Fibroblast of peridontal ligament (primary cell): ENCODE results near the gene SS18L1.

Experiments used
- DNase-seq: peaks from one replicate; pipeline ENCODE4 v3.0.0-alpha.2; 2010; ENCODE audit errors: extremely low read depth

SS18L1 gene

DNA sequence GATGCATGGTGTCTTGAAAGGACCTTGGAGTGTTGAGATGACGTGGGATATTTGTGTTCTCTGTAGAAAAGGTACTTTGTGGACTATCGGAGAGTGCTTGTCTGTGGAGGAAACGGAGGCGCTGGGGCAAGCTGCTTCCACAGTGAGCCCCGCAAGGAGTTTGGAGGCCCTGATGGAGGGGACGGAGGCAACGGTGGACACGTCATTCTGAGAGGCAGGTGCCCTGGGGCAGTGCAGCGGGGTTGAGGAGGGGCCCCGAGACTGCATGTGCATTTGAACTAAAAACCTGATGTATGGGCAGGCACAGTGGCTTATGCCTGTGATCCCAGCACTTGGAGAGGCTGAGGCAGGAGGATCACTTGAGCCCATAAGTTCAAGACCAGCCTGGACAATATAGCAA is 52.2 kb downstream of the SS18L1 start:
- DNase-seq = no peak

DNA sequence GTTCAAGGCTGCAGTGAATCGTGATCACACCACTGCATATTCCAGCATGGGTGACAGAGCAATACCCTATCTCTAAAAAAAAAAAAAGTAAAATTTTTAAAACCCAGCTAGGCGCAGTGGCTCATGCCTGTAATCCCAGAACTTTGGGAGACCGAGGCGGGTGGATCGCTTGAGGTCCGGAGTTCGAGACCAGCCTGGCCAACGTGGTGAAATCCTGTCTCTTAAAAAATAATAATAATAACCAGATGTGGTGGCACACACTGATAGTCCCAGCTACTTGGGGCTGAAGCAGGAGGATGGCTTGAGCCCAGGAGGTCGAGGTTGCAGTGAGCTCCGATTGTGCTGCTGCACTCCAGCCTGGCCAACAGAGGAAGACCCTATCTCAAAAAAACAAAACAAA is 52.7 kb downstream of the SS18L1 start:
- no peak for DNase-seq

DNA sequence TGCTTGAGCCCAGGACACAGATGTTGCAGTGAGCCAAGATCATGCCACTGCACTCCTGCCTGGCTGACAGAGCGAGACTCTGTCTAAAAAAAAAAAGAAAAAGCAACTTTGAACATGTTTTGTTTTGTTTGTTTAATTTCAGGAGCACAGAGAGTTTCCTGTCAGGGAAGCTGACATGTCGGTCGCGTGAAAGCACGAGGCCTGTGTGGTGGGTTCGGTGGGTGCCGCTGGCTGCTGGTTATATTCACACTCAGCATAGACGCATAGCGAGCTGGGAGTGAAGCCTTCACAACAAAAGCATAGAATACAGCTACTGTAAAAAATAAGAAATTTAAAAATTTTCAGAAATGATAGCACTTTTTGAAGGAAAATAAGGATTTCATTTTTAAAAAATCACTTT is 53.7 kb downstream of the SS18L1 start:
- DNase-seq = no peak

DNA sequence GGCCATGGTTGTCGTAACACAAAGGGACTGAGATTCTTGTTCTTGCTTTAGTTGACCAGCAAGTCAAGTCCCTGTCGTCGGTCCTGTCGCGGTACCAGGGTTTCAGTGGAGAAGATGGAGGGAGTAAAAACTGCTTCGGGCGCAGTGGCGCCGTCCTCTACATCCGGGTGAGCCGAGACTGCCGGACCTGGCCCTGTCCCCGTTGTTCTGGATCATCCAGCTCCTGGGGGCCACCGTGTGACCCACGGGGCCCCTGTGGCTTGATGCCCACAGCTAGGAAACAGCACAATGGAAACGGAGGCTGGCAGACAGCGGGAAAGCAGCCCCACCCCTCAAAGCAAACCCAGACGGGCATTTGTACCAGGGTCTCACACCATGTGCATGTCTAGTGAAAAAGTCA is 54.2 kb downstream of the SS18L1 start:
- no peak for DNase-seq

DNA sequence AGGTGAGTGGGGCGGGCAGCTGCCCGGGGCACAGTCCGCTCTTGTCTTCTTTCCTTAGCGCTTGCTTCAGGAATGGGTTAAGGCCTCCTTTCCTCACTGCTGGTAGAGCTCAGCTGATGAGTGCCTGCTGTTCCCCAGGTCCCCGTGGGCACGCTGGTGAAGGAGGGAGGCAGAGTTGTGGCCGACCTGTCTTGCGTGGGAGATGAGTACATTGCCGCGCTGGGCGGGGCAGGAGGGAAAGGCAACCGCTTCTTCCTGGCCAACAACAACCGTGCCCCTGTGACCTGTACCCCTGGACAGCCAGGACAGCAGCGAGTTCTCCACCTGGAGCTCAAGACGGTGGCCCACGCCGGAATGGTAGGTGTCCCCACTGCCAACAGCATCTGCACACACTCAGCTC is 54.9 kb downstream of the SS18L1 start:
- no peak for DNase-seq

DNA sequence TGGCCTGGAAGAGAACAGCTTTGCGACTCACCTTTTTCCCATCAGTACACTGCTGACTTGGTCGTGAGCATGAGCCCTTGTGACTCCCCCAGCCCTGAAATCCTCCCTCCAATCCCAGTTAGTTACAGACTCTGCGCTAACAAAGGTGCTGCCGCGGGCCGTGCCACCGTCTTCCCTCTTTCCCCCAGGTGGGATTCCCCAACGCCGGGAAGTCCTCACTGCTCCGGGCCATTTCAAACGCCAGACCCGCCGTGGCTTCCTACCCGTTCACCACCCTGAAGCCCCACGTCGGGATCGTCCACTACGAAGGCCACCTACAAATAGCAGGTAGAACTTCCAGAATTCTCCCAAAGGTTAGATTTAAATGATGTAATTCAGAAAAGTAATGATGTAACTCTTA is 55.4 kb downstream of the SS18L1 start:
- DNase-seq = no peak

DNA sequence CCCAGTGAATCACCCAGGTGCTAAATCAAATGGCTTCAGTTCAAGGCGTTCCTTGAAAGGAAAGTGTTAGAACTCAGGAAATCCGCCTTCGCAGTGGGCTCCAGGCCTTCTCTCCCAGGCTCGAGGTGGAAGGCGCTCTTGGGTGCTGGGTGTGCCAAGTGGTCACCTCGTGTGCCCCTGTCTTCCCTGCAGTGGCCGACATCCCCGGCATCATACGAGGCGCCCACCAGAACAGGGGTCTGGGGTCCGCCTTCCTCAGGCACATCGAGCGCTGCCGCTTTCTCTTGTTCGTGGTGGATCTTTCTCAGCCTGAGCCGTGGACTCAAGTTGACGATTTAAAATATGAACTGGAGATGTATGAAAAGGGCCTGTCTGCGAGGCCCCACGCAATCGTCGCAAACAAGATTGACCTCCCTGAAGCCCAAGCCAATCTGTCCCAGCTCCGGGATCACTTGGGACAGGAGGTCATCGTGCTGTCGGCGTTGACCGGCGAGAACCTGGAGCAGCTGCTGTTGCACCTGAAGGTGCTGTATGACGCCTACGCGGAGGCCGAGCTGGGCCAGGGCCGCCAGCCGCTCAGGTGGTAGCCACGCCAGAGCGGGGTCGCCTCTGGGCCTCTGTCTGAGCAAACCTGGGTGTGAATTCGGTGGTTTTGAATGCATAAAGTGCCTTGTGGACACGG is 57.1 kb downstream of the SS18L1 start:
- no peak for DNase-seq

DNA sequence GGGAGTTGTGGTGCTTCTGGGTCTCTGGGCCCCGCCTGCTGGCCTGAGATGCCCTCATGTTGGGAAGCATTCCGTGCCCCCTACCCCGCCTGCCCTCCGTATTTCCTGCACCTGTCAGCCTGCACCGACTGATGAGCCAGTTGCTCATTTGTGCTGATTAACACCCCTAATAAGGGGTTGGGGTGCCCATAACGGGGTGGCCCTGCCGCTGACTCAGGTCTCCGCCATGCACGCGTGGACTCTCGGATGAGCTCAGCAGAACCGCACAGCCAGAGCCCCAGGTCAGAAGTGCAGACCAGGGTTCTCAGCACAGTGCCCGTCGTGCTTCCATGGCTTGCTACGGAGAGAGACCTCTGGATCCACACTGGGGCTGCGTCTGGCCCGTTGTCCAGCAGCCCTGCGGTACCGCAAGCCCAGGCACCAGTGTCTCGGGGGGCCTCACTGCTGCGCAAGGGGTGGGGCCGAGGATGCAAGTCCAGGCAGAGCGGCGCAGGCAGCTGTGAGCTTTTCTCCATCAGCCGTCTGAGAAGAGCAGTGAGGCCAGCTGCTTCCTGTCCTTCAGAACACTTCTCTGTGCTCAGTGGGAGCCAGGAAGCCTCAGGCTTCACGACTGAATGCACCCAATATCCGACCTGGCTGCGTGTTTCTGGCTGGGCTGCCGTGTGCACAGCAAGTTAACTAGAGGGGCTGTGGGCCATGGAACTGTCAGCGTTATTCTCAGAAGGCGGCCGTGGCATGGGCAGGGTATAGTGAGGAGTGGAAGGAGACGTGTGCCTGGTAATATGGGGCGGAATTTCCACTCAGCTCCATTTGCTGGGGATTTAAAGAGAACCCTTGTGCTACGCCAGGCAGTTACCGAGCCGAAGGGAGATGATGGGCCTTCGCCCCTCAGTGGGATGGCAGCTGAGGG is 57.9 kb downstream of the SS18L1 start:
- DNase-seq = no peak

DNA sequence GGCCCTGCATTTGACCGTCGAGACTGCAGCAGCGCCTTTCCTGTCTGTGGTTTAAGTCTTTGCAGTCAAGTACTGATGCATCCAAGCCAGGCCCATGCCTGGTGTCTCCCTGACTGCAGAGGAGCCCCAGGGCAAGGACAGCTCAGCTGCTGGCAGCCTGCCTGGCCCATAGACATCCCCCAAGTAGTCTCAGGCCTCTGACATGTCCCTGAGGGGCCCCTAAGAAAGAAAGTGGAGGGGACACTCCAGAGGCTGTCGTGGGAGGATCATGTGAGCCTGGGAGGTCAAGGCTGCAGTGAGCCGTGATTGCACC is 58.5 kb downstream of the SS18L1 start:
- DNase-seq = no peak

DNA sequence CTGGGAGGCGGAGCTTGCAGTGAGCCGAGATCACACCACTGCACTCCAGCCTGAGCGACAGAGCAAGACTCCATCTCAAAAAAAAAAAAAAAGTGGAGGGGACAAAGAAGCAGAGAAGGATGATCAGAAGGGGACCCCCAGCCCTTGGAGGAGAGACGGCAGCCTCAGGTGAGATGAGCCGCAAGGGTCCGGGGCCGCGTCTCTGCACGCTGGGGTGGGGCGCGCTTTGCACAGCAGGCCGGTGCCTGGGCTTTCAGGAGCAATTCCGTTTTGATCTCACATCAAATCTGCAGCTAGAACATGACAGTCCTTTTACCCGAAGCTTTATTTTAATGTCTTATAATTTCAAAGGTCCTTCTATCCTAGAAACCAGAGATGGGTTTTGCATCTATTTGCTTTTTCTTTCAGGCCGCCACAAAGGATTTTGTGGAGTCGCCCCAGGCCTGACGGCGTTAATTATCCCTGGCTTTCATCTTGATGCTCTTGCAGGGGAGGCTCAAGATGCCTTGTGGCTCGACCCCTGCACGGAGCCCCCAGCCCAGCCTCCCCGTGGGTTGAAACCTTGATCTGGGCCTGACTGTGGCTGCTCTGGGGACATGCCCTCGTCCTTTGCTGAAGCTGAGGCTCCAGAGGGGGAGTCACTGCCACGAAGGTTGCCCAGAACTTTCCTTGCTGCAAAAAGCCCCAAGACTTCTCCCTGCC is 59.3 kb downstream of the SS18L1 start:
- DNase-seq = no peak

DNA sequence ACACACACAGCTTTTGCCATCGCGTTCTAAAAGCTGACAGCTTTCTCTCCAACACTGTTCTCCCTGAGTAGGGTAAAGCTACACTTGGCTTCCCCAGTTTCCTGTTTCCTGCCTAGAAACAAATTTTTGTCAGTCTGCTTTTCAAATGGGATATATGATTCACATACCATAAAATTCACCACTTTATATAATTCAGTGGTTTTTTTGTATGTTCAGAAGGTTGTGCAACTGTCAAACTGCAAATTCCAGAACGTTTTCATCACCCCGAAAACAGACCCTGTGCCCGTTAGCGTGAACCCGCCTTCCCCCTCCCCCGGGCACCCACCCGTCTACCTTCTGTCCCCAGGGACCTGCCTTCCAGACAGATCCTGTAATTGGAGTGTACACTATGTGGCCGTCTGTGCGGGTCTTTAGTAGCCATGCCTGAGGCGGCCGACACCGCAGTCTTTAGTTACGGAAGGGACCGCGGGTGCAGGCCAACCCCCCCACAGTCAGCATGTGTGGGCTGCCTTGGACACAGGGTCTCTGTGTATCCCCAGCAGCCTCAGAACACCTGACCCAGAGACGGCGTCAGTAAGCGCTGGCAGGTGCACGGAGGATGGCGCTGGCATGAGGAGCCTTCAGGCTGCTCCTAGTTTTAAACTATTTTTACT is 59.9 kb downstream of the SS18L1 start:
- no peak for DNase-seq

DNA sequence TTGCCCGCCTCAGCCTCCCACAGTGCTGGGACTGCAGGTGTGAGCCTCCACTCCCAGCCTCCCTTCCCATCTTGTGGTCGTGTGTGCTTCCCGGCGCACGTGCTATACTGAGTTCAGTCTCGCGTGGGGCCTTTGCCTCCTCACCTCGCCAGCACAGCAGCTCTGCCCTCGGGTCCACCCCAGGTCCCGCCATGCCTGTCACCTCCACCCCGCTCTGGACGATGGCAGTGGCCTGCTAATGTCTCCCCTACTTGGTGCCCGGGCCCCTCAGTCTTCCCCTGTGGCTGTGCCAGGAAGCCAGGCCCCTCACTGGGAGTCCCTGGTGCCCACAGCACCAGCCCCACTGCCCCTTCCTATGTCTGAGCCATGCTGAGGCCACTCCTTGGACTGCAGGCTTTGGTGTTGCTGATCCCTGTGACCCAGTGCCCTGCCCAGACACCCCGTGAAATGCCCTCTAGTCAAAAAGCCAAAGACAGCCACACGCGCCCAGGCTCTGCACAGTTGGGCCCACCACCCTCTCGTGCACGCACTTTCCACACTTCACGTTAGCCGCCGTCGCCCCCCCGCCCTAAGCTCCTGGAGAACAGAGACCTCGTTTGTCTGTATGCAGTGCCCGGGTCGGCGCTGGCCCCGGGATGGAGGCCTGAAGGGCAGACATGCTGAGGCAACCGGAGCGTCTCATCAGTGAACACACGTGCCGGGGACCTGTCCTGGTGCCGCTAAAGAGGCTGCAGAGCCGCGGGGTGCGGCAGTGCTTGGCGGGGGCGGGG is 62.2 kb downstream of the SS18L1 start:
- no peak for DNase-seq

DNA sequence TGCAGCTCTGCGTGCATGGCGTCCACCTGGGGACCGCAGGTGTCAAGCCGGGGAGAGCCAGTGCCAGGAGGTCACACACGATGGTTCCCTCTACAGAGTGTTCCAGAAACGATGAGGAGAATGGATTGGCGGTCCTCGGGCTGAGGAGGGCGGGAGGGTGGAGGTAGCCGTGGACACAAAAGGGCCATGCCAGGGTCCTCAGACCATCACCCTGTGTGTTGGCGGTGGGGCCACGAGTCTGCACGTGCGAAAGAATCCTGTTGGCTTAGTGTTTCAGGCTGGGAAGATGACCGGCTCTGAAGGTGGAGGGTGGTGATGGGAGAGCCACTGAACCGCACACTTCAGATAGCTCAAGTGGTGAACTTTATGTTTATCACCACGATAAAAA is 62.8 kb downstream of the SS18L1 start:
- no peak for DNase-seq

DNA sequence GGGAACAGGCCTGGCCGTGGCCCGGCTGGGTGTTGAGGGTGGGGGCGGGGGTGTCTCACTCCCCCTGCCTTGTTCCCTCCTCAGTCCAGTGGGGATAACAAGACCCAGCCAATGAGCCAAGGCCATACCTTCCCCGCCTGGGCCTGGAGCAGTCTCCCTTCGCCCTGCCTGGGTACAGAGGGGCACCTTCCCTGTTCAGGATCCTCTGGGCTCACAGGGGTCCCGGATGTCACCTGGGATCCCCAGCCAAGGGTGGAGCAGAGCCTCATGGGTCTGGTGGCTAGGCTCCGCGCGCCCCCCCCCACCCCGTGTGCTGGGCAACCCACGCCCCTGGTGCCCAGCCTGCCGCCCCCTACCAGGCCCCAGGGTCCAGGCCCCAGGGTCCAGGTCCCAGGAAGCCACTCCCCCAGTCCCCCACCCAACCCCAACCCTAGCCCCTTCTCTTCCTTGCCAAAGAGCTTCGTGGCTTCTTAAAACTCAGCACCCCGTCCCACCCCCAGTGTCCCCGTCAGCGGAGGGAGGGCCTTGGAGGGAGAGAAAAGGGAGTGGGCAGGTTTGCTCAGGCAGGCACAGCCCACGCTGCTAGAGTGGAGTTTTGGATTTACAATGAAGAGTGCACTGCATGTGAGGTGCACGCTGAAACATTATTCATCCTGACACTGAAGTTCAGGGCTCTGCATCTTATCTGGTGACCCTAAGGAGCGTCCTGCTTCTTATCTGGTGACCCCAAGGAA is 64.7 kb downstream of the SS18L1 start:
- DNase-seq = no peak

DNA sequence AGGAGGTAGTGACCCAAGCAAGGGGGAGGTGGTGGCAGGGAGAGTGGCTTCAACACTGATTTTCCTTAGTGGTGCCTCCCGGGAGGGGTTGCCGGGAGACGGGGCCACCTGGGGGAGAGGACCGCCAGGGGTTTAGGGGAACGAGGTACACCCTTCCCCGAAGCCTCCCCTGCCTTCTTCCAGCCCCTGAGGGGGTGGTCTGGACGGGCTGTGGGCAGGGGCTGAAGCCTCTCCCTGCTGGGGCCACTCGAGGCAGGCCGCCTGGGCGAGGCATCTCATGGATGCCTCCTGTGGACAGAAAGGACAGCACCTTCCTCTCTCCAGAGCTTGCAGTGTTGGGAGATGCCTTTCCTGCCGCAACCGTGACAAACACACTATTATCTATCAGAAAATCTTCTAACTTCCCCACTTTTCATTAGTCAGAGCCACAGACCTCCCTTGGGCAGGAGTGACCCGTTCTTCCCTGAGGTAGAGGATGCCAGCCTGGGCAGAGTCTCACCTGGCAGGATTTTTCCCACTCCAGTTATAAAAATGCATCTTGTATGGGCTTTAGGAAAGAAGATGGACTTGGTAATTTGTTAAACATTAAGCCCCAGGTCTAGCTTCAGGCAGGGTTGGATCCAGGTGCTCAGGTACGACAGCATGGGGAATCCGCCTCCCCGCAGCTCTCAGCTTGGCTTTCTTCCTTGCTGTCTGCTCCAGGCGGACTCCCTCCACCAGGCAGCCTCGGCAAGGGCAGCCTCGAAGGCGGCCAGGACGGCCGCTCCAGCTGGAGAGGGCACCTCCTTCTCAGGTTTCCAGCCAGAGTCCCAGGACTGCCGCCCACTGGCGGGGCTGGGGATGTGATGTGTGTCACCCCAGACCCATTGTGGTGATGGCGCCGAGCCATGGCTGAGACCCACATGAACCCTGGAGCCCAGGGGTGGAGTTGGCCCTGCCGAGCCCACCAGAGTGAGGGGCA is 65.5 kb downstream of the SS18L1 start:
- DNase-seq = no peak

DNA sequence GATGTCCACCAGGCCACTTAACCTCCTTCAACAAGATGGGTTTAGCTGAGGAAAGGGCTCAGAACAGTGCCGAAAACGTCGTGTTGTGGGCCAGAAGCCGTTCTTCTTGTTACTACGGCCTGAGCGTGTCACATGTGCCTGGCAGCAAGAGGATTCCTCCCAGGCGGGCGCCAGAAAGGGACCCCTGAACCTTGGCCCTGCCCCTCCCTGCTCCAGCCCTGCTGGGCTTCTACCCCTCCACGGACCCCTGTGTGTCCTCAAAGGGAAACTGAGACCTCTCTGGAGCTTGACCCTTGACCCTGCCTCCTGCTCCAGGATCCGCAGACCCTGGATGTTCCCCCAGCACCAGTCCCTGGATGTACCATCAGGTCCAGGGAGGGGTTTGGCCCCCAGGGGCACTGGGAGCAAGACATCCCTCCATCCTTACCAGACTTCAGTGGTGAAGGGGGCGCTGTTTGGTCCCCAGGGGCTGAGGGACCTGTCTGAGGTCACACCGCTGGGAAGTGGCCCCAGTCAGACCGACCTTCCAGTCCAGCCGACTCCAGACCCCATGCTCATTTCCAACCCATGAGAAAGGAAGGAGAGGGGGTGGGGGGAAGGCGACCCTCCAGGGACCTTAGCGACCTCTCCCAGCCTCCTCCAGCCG is 66.4 kb downstream of the SS18L1 start:
- no peak for DNase-seq

DNA sequence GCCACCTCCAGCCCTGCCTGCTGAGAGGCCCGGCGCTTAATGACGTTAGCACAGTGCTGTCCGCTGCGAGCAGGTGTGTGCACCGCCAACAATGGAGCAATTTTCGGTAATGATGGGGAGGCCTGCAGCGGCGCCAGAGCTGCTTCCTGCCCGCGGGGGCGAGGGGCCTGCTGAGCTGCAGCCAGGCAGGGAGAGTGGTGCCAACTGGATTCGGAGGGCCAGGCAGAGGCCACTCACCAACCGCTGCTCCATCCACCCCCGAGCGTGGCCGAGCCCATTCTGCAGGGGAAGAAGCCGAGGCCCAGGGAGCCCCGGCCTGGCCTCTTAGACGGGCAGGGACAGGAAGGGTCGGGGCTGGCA is 66.9 kb downstream of the SS18L1 start:
- DNase-seq = no peak

DNA sequence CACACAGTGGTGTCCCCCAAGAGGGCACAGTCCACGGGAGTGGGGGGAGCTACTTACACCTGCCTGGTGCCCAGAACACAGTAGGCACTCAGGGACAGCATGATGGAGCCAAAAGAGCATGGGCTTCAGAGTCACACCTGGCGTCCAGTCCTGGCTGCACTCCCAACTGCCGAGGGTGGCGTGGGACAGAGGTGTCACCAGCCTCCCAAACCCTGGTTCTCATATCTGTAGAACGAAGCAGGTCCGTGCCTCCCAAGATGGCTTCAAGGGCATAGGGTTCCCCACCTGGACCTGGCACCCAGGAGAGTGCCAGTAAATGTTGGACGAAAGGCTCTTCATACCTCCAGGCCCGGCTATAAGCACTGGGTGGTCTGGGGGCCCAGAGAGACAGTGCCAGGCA is 67.6 kb downstream of the SS18L1 start:
- DNase-seq = no peak

DNA sequence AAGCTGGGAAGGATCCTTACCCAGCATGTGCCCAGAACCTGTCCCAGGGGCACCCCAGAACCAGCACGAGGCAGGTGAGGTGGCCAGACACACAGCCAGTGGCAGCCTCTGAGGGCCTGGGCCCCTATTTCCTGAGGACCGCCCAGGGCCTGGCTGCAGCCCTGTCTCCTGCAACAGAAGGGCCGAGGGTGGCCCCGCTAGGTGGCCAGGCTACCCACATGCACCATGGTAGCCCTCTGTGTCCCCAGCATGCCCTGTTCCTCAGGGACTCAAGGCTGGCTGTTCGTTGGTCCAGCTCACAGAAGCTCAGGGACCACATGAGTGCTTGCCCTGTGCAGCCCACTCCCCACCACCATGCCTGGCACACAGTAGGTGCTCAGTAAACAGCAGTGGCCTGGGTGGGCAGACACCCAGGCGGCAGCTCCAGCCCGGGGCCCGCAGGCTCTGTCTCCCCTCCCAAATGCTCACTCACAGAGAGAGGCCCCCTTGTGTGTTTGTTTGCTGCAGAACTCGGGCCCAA is 68.3 kb downstream of the SS18L1 start:
- DNase-seq = no peak
